ENCODE results near the gene SNX19. TPM values are rescaled to one million over a fixed set of nuclear protein-coding genes. Genes with fewer than 3 reads are reported as not detected.

SNX19 gene
- polyA plus RNA-seq, 1 donor = 26.7 TPM

DNA sequence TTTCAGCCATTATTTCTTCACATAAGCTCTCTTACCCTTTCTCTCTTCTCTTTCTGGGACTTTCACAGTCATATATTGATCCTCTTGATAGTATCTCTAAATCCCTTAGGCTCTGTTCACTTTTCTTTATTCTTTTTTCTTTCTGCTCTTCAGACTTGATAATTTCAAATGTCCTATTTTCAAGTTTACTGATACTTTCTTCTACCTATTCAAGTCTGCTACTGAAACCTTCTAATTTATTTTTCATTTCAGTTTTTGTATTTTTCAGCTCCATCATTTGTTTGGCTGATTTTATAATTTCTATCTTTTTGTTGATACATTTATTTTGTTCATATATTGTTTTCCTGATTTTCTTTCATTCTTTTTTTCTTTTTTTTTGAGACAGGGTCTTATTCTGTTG, 79.1 kb downstream of the SNX19 start:
- DNase-seq = no peak

DNA sequence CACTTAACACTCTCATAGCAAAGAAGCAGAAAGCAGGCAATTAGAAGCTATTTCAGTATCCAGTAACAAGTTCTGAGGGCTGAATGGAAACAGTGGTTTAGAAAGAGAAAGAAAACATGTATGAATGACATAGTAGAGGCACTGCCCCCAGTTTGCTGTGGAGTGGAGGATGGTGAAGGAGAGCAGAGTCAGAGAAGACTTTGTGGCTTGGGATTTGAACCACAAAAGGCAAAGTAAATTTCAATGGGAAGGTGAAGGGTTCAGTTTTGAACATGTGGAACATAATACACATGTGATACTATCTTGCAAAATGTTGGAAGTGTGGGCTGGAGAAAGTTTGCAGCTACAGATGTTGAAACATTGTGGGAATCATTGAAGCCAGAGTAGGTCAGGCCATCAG, 81.4 kb downstream of the SNX19 start:
- no peak for DNase-seq

DNA sequence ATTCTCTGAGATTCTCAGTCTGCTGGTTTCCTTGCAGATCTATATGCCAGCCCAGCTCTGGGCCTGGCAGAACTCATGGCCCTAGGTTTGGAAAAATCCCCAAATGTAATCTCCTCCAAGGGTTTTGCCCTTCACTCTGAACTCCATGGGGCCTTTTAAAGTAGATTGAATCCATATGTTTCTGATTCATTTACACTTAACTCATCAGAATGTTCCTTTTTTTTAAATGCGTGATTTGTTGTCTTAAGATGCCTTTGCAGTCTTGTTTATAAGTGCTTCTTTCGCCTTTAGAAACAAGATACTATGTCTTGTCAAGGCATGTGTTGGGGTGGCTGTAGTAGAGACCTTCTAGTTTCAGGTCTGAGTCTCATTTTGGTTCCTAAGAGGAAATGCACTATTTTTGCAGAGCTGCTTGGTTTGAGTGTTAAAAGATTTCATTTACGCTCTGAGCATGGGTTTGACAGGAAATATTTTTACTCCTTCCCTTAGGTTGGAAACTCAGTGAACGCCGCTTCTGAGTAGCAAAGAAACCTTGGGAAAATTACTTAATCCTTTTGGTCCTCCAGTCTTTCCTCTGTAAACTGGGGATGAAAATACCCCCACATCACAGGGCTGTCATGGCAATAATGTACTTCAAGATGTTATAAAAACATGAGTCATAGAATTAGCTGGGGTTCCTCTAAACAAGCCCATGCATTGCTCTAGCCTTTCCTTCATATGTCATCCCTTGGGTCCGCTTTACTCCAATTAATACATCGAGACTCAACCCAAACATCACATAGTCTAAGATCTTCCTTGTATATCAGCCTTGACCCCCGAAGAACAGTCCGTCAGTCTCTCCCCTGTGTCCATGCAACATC, 83.5 kb downstream of the SNX19 start:
- DNase-seq = no peak

DNA sequence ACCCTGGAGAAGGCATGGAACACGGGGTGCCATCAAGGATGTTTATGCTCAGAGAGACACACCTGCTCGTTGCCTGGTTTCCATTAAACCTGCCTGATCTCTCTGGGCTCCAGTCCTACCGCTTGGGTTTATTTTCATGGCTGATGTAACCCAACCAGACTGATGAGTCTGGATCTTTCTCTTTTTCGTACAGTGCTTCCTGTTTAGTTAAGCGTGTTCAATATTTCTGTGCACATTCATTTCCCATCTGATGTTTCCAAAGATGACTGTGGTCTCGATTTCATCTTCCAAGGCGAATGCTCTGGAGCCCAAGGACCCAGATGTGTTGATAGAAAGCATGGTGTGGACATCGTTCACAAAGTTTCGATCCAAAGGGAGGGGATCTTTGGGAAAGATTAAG, 84.3 kb downstream of the SNX19 start:
- no peak for DNase-seq

DNA sequence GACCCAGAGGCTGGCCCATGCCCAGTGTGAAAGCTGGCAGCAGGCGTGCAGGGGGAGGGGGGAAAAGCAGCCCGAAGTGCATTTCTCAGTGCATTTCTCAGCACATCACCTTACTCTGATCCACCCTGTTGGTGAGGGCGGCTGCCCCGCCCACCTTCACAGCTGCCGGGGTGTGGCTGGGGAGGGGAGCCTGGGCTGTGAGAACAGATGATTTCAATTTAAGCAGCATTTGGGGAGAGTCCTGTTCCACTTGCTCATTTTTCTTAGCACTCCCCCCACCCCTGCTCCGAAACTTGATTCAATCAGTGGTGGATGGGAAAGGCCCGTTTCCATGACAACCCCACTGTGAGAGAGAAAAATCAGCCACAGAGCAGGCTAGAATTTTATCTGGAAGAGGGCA, 84.8 kb downstream of the SNX19 start:
- peak; percentile 79 for DNase-seq

DNA sequence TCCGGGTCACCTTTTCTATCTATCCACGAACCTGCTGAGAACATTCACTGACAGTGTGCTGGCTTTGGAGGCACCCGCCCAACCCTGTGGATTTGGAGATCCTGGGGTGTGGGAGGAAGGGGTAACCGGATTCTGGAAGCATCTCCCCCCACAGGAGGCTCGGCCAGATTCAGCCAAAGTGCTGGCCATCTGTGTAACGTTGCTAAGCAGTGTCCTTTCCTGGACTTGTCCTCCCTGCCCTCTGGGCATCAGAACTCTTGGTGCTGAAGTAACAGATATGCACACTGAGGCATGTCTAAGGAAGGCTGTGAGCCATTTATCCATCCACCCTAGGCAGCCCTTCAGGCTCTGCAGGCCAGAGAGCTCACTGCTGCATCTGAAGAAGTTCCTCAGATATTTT, 85.7 kb downstream of the SNX19 start:
- no peak for DNase-seq

DNA sequence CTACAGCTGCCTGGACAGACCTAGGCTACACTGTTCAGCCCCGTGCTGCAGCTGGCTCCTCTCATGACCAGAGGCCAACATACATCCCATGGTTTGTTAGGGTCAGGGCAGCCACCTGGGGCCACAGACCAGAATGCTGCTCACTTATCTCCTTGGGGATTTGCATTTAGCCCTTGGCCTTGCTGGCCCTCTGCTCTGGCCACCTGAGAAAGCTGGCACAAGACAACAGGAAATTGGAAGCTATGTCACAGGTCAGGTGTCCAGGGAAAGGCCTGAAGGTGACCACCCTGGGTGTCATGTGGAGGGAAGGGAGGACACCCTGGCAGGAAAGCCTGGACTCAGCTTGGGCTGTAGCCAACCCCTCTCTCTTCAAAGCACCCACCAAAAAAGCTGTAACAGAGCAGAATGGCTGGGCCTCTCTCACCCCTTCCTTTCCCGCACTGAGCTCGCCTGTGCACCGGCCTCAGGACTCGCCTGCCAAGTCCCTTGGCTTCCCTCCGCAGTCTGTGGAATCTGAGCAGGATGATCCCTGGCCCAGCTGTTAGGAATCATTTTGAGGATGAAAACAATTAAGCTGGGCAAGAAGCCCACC, 86.3 kb downstream of the SNX19 start:
- peak; percentile 94 for DNase-seq

DNA sequence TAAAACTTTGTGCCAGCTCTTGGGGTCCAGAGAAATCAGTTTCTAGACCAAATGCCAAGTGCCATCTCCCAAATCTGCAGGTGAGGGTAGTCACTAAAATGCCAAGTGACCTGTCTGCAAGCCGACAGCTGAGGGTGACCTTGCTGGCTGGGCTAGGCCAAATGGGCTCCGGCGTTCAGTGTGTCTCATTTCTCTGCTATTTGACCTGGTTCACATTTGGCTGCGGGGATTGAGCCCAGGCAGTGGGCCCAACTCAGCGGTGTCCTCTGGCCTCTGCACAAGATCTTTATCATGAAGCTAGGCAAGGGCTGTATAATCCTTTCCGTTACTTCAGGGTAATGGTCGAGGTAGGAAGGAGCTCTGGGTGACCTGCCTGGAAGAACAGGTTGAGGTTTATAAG, 87.5 kb downstream of the SNX19 start:
- DNase-seq = no peak

DNA sequence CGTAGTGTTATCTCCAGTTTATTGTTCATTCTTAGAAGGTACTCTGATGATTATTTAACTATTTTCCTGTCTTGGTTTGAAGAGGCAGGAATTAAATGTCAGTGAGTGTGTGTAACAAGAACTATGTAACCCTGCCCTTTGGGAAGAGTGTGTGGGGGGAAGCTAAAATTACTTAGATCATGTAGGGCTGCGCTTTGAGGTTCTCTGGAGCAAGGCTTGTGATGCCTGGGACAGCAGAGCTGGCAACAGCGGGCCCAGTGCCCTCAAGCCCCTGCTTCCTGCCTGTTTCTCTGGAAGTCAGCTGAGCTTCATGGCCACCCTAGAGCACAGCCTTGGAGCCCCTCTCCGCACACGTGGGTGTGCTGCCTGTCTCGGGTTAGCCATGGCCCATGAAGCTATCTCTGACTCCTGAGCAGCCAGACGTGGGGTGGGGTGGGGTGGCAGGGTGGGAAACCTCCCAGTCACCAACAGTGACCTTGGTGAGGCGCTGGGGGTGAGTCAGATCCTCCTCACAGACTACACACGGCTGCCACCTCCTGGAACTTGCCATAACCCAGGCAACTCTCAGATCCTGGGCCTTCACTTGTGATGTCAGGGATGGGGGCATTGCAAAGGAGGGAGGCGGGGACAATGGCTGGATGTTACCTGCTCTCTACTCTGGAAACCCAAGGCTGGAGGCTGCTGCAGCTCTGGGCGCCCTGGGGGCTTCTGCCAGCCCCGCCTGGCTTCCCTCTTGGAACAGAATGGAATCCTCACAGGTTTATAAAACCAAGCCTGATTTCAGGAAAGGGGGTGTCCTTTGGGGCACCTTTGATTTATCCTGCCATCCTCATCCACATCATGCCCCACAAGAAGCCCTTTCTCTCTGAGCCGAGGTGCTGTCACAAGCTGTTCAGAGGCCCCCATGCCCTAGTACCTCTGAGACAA, 88.6 kb downstream of the SNX19 start:
- DNase-seq = peak; percentile 39

DNA sequence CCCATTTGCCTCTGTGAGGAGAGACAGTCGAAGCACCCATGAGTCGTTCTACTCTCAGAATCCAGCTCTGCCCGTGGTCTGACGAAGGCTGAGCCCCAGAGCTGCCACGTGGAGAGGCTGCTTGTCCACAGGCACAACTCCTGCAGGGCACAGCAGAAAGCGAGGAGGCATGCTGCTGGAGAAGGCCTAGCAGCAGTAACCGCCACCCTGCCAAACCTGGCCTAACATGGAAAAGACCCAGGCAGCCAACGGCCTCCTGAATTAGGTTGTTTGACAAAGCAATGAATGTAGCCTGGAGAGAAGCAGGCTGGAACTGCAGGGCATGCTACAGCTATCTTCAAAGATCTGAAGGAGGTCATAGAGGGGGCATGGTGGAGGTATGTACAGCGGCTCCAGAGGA, 89.7 kb downstream of the SNX19 start:
- DNase-seq = no peak

DNA sequence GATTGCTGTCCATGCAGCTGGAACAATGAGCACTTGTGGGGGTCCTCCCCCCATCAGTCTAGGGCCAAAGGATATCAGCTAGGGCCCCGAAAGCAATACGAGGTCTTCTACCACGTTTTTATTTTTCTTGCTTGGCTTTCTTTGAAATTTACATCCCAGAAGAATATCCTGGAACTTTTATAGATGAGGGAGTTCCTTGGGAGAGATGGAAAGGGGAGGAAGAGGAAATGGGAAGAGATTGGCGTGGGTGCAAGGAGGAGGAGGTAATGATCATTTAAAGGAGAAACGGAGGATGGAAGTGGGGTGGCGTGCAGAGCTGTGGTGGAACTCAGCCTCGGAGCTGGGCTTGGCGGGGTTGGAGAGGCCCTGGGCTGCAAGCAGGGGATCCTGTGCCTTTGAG, 90.3 kb downstream of the SNX19 start:
- DNase-seq = peak; percentile 37

DNA sequence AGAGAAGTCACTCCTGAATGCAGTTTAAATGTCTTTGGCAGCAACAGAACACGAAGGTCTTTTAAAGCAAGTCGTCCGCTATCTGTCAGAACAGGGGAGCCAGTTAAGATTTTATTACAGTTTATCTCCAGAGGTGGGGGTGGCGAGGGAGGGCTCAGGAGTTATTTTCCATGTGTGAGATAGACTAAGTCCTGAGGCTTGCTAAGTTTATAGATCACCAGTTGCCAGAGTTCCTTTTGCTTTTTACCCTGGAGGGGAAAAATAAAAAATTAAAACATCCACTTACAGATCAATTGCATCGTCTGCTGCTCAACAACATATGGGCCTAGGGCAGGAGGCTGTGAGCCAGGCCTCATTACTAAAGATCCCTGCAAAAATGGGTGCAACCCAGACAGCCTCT, 90.7 kb downstream of the SNX19 start:
- no peak for DNase-seq

Measured in hindlimb muscle (tissue), 1 donor.